ENCODE data around the gene PIAS1.

GRCh38 chr15:68061602-68062001 lies 7.5 kb downstream of the PIAS1 start:
- TF ChIP-seq CTCF (IDR thresholded peaks at IDR 0.05) (no peak), POLR2A (IDR thresholded peaks at IDR 0.05) (no peak)
